ENCODE measurements around the gene MAGEF1.
A peak's percentile ranks its signal among the peaks of the same experiment; 100 is the strongest.

The MAGEF1 gene, protein sequence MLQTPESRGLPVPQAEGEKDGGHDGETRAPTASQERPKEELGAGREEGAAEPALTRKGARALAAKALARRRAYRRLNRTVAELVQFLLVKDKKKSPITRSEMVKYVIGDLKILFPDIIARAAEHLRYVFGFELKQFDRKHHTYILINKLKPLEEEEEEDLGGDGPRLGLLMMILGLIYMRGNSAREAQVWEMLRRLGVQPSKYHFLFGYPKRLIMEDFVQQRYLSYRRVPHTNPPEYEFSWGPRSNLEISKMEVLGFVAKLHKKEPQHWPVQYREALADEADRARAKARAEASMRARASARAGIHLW

DNA sequence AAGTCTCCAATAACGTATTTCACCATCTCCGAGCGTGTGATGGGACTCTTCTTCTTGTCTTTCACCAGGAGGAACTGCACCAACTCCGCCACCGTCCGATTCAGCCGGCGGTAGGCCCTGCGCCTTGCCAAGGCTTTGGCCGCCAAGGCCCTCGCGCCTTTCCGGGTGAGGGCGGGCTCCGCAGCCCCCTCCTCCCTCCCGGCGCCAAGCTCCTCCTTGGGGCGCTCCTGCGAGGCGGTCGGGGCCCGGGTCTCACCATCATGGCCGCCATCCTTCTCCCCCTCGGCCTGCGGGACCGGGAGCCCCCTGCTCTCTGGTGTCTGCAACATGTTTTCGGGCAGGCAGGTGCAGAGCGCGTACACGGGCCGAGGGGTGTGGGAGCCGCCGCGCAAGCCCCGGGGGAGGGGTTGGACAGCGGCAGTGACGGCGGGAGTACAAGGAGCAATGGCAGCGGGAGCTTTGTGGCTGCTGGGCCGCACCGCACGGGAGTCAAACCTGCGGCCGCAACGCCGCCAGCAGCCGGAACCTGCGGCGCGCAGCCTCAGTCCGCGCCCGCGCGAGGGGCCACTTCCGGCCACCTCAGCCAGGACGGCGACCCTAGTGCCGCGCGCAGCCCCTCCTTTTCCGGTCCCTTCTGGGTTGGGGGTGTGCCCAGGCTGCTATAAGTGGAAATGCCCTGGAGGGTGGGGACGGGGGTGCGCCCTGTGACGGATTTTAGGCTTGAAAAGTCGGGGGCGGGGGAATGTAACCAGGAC is at the start of gene MAGEF1:
Gene MAGEF1, minus strand, starts transcription at position 572 of the 755 bp plus-strand sequence. Its CDS starts 243 bp downstream, at position 329.
- DNase-seq: peak; percentile 49 to 75

DNA sequence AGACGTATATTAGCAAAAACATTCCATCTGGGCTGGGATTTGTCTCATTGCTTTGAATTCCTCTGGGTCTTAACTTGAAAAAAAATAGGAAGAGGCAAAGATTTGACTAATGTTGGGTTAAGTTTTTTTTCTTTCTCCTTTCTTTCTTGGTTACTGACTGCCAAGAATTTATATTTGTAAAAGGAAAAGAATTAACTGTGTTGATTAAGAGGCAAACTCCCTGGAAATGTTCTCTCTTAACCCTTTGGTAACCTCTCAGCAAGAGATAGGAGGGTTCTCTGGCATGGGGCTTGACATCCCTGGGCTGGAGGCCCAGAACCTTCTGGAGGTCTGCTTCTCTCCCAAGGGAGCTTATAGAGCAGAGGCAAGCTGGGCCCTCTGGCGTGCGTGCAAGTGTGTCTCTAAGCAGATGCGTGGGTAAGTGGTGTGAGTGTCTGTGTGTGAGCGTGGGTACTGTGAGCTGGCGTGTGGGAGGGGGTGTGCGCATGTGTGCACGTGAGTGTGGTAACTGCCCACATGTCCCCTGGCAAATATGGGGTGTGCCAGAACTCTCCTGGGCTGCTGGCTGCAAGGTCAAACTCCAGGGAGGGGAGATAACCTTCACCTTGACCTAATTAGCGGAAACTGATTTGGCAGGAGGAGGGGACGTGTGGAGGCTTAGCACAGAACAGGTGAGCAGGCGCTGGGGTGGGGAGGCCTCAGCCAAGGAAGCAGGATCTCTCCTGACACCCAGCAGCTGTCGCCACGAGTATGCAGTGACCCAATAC is 49.4 kb upstream of the MAGEF1 start:
- no peak for DNase-seq

DNA sequence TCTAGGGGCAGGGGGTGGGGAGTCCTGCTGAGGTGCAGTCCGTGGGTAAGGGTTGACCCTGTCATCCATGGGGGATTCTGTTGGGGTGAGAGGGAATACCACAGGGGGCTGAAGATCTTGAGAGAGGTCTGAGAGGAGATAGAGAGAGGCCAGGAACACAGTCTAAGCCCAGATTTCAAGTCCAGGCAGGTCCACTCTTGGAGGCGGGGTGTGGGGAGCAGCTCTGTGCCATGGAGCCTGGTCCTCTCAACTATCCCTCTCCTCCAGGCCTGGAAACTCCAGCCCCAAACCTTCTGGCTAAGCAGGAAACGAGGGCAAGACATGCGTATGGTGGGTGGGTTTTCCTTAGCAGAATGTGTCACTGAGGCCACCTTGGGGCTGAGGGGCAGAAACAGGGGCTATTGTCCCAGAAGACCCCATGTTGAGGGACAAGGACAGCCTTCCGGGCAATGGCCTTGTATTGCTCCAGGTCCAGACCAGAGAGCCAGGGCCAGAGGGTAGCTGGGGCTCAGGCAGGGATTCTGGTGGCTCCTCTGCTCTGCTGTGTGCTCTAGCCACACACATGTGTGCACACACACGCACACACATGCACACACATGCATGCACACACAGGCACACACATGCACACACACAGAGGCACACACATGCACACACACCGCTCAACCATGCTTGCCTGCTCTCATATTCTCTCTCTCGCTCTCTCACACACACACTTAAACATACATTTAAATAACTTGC is 48.6 kb upstream of the MAGEF1 start:
- DNase-seq: no peak

DNA sequence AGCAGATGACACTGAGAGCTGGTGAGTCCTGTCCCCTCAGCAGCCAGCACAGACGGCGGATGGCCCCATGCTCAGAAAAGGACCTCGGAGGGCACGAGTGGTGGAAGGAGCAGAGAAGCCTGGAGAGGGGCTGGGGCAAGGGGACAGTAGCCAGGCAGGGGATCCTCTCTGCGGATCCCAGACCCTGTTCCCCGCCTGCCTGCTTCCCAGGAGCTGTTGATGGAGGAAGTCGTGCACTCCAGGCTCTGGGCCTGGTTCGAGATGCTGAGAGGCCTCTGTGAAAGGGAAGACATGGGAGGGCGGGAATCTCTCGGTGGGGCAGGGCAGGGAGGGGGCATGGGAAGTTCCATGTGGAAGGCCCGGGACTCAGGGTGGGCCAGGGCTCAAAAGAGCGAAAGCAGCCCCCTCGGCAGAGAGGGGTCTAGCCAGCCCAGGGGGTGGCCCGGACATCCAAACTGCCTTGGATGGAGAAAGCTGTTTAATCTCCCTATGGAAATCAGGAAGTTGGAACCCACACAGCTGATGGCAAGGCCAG is 47.9 kb upstream of the MAGEF1 start:
- DNase-seq: no peak

DNA sequence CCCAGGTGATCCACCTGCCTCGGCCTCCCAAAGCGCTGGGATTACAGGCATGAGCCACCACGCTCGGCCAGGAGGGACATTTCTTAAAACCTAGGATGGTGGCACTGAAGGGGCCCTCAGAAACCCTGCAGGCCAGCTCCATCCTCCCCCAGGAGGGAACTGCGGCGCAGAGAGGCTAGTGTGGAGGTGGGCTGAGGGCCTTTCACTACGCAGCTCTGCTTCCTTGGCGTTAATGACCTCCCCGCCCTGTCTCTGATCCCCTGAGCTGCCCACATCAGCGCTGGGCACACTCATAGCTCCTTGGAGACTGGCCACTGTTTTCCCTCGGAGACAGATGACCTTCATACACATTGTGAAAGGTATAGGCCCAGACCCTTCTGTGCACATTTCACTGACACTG is 46.2 kb upstream of the MAGEF1 start:
- DNase-seq: no peak

DNA sequence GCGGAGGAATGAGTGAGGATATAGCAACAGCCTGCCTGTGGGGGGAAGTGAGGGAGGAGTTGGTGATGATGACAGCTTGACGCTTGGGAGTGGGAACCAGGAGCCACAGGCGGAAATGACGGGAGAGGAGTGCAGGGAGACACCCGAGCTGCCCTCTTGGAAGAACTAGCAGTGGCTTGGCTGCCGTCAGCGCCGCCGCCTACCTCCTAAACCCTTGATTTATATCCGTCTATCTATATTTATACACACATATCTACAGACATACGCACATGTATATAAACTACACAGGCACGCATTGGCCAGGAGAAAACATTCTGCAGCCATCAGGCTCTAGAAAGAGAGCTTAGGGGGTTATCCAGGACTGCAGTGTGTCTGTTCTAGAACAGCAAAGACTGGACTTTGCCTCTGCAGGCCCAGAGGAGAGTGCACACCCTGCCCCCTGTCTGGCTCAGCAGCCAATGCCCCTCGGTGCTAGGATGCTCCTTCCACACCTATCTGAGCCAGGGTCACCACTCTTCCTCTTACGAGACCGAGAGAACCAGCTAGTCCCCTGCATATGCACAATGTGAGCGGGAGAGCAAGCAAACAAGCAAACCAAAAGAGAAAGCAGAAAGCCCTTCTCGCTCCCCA is 45.3 kb upstream of the MAGEF1 start:
- no peak for DNase-seq

DNA sequence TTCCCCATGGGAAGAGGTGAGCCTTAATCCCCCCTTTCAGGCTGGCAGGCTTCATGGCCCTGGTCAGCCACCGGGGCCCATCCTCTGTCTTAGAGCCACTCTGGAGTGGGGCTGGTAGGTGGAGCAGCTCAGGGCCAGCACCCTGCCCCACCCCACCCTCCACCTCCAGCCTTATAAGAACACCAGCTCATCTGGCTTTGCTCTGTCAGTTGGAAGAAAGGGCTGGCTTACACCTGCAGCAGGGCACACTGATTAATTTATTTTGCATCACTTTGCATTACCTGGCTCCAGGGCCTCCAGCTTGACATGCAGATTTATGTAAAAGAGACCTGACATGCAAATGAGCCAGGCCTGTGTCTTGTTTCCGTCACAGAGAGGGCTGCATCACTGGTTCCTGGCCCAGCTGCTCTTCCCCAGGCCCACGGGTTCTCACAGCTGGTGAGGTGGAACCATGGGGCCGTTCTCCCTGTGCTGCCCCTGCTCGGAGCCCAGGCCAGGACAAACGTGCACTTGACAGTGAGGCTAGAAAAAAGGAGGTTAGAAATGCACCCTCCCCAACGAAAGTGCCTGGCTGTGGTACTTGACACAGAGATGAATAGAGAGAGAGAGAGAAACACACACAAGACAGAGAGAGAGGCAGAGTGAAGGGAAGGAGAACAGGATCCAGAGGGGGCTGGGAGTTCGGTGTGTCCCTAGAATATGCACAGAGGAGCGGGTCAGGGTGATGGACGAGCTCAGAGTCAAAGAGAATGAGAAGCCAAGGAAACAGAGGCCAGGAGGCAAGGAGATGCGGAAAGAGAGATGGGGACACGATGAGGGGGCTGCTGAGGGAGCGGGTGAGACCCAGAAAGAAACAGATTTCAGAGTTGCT is 44.5 kb upstream of the MAGEF1 start:
- DNase-seq: no peak

DNA sequence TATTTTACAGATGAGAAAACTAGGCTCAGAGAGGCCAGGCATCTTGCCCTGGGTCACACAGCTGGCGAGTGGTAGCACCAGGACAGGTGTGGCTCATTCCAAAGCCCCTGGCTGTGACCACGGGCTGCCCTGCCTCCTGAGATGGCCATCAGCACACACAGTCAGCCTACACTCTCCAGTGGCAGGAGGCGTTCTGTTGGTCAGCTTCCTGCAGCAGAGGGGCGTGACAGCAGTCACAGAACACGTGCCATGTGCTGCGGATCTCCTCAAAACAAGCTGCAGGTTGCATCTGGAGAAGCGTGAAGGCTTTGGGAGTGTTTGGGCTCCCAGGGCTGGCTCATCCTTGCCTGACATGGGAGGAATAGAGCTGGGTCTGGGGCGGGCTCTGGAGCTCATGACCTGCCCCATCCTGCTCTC is 43.5 kb upstream of the MAGEF1 start:
- no peak for DNase-seq

DNA sequence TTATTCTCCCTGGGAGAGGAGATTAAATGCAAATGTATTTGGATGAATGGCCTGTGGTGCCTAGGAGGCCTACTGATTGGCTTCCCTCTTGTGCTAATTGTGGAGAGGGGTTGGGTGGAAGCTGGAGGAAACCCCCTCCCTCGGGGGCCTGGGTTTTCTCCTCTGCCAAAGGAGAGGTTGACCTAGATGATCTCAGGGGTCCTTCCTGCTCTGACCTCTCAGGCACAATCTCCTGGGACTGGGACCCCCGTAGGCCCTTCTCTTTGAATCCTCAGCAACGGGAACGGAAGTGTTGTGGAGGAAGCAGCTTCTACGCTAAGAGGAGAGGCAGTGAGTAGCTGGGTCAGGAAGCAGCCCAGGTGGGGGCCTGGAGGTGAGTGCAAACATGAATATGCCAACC is 40.5 kb upstream of the MAGEF1 start:
- no peak for DNase-seq

DNA sequence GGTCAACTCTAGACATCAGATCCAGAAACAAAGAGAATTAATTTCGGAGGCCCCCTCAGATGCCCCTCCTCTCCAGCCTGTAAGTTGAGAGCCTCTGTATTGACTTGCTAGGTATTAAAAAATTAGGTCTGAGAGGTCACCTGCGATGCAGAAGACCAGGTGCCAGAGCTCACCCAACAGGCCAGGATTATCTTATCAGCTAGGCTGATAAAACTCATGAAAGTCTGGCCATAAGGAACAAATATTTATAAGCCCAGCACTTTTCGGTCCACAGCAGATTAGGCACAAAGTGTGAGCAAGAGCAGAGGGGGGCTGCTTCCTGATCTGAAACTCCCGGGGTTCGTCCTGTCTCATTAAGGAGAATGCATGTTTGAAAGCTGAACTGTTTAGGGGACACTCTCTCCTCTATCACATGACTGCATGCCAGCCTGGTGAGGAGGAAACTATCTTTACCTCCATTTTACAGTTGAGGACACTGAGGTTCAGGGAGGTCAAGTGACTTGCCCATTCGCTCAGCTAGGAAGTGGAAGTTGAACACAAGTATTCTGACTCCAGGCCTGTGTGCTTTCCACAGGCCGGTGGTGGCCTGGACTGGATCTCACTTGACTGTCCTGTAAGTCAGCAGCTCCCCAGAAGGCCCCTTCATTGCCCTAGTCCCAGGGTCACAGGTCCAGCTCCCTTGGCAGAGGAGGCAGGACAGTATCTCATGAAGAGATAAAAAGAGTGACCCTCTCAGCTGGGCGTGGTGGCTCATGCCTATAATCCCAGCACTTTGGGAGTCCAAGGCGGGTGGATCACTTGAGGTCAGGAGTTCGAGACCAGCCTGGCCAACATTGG is 39.6 kb upstream of the MAGEF1 start:
- no peak for DNase-seq

DNA sequence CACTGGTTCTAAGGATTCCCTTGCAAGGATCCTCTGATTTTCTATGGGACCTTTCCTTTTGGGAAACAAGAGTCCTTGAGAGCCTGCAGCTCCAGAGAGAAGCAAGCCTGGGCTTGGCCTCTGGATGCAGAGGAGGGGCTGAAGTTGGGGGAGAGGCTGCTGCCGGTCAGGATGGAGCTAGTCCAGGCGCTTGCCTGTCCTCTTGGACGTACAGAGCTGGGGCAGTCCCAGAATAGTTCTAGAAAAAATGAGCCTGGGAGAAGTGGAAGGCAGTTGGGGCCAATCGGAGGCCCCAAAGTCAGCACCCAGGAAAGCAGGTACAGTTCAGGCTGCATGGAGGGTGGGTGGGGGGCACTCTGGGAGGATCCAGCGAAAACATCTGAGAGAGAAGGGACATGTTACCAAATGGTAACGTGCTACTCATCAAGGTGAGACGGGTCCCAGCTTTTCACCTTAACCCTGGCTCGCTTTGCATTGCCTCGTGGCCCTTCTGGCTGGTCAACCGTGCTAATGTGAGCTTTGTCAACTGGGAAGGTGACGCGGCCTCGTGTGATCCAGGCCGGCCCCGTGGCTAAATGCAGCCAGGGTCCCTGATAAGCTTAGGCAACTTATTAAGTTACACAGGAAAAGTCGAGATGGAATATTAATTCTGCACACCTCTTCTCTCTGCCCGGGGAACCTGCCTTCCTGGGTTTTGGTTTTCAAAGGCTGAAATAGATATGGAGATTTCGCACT is 38.7 kb upstream of the MAGEF1 start:
- no peak for DNase-seq

DNA sequence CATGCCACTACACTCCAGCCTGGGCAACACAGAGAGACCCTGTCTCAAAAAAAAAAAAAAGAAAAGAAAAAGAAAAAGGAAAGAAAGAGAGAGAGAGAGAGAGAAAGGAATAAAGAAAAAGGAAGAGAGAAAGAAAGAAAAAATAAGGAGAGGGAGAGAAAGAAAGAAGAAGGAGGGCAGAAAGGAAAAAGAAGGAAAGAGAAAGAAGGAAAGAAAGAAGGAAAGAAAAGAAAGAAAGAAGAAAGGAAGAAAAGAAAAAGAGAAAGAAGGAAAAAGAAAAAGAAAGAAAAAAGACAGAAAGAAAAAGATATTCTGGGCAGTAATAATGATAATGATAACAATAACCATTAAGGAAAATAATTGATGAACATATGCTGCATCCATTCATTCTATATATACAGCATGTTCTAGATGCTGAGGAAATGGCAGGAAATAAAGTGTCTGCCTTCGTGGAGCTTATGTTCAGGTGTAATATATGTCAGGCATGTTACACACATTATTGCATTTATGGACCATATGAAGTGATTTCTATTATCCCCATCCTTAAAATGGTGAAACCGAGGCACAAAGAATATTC is 37.4 kb upstream of the MAGEF1 start:
- no peak for DNase-seq

DNA sequence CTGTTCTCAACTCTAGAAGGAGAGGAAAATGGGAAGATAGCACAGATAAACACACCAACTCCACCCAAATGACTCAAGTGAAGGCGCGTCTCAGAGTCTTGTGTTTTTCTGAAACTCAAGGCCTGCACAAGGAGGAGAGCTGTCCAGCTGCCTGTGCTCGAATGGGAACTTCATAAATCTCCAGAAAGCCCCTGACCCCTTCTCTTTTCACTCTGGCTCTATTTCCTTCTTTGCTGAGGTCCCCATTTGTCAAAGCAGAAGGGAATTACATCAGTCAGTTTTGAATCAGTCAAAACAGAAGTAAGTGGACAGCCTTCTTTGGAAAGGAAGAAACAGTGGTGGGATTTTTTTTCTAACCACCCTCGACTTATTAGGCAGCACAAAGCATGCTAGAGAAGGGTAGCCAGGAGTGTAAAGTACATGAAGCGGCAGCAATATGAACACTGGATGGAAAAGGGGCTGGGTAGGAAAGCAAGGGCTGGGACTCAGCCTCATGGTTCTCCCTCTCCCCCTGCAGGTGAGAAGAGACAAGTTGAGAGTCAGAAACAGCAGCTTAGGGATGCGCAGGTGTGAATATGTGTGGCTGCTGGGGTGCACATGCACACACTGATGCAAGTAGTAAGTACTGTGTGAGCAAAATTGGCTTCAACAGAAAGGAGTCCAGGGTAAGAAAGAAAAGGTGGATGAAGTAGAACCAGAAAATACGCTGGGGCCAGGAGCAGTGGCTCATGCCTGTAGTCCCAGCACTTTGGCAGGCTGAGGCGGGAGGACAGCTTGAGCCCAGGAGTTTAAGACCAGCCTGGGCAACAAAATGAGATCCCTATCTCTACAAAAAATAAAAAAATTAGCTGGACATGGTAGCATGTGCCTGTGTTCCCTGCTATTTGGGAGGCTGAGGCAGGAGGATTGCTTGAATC is 36.6 kb upstream of the MAGEF1 start:
- no peak for DNase-seq

DNA sequence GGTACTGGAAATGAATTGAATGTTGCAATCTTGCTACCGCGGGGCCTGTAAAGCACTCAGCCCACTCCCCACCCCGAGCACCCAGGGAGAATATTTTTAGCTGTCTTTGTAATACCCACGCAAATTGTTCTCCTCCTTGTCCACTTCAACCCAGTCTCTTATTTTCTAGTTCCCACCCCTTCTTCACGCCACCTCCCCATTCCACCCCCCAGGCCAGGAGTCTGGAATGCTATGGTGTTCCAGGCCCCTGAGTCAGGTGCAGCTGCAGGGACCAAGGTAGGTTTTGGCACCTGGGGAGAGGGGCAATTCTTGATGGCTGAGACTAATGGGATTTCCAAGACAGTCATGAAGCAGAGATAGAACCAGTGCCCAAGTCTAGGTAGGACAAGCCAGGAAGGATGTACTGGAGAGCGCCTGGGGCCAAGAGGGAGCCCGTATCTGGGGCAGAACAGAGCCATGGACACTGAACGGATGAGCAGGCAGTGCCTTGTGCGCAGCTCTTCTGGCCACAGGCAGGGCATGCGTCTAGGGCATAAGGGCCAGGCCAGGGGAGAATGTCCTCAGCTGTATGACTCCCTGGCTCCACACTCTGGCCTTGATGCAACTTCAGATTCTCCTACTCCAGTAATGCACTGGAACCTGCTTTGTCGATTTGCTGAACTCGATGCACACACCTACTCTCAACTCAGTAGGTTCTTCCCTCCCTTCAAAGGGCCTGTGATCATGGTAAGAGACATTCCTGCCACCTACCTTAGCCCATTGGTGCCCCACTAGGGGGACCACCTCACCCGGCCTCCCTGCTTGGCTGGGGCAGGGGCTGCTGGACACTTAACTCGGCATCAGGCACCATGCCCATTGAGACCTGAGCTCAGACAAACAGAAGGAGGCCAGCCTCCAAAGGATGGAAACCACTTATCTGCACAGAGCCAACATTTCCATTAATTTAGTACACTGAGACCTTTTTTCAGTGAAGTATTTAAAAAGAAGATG is 34.6 kb upstream of the MAGEF1 start:
- DNase-seq: no peak

DNA sequence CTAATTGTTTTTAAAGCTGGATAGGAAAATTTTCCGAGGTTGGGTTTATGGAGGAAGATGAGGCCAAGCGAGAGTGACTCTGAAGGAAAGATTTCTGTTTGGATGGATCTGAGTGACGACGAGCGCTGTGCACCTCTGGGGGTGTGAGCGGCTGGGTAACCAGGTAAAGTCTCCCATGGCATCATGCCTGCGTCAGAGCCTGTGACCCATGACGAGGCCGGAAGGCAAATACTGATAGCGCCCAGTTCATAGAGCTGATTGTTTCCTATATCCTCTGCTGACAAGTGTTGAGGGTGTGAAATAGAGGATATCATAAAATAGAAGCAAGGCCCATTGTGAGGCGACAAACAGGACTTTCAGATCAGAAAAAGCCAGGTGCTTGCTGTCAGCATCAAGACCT is 33.7 kb upstream of the MAGEF1 start:
- DNase-seq: no peak

DNA sequence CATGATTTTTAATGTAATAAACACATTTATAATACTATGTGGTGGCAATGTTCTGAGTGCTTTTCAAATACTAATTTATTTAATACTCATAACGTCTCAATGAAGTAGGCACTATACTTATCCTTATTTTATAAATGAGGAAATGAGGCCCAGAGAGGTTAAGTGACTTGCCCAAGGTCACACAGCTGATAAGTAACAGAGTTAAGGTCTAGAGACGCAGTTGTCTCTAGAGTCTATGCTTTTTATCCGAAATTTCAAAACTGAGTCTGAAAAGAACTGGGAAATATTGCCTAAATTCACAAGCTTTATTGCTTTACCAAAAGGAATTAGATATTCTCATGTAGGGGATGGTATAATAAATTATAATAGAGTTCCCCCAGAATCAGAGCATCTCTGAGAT is 31.4 kb upstream of the MAGEF1 start:
- DNase-seq: no peak

DNA sequence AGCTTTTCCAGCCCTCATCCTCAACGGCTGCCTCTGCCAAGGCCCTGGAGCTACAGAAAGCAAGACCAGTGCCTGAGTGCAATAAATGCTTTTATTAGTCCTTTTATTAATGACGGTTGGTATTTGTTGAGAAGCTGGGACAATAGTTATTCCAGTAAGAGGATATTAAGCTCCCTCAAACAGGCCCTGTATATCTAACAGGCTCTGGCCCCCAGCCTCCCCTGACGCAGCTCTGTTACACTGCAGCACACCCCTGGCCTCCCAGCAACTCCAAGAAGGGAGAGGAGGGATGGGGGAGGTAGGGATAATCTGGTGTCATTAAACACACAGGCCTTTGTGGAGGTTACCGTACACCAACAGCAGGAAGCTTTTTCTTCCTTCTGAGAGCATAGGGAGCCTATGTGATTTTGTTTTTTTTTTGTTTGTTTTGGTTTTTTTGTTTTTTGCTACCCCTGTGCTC is 30.8 kb upstream of the MAGEF1 start:
- no peak for DNase-seq

Data from CD4-positive, alpha-beta T cell treated with Interferon alpha-2 for 1 hour (primary cell).